ENCODE results near the gene ARMH3.
"Not testable (repeated sequence)": the region's sequence is repeated elsewhere in the genome, so short reads cannot be mapped to it uniquely, and the experiment has no call there.

Gene ARMH3

GRCh38 chr10:101986624-101986971 lies 69.4 kb downstream of the ARMH3 start:
- DNase-seq (ENCODE audit: low read depth, low spot score): no peak

DNA sequence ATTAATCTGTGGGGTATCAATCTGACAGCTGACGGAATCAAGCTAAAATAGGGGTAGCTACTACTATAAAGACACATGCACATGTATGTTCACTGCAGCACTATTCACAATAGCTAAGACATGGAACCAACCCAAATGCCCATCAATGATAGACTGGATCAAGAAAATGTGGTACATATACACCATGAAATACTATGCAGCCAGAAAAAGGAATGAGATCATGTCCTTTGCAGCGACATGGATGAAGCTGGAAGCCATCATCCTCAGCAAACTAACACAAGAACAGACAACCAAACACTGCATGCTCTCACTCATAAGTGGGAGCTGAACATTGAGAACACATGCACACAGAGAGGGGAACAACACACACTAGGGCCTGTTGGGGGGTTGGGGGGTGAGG lies 75.3 kb downstream of the ARMH3 start:
- not testable (repeated sequence) for DNase-seq (ENCODE audit: low read depth, low spot score)

- no peak for DNase-seq (ENCODE audit: low read depth, low spot score)
Observed at GRCh38 chr10:101974091-101974971, 81.6 kb downstream of the ARMH3 start.

DNA sequence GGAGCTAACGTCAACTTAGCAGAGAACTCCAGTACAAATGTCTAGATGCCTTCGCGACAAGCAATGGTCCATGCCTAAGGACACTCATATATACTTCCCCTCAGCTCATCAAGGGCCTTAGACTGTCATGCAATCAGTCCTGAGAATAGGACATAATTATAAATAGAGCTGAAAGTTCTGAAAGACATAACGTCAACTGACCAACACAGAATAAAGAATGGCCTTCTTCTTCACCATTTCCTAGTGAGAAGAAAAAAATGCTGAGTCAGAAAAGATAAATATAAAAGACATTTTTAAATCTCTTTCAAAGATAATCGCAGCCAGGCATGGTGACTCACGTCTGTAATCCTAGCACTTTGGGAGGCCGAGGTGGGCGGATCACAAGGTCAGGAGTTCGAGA lies 83.2 kb downstream of the ARMH3 start:
- DNase-seq (ENCODE audit: low read depth, low spot score): no peak

GRCh38 chr10:101969412-101969922 lies 86.5 kb downstream of the ARMH3 start:
- DNase-seq (ENCODE audit: low read depth, low spot score): no peak

- no peak for DNase-seq (ENCODE audit: low read depth, low spot score)
Observed at GRCh38 chr10:101968940-101969321, 87.0 kb downstream of the ARMH3 start.

GRCh38 chr10:101968286-101968939 lies 87.6 kb downstream of the ARMH3 start:
- DNase-seq (ENCODE audit: low read depth, low spot score): no peak

DNA sequence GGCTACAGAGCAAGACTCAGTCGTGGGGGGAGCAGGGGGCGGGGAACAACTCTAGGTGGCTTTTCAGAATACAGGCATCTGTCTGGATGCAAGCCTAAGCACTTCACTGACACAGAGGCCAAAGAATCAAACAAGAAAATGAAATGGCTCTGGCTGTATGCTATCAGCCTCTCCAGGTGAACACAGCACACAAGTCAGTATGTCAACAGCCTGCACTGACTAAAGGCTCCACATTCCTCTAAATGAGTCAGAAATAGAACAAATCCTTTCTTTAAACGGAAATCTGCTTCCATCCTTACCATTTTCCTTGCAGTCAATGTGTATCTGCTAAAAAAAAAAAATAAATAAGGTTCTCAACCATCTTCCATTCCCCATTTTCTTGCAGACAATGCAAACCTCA lies 88.3 kb downstream of the ARMH3 start:
- no peak for DNase-seq (ENCODE audit: low read depth, low spot score)

- DNase-seq (ENCODE audit: low read depth, low spot score): no peak
Observed at GRCh38 chr10:101967119-101967518, 88.9 kb downstream of the ARMH3 start.

GRCh38 chr10:101965075-101965765 lies 90.8 kb downstream of the ARMH3 start:
- DNase-seq (ENCODE audit: low read depth, low spot score): no peak

GRCh38 chr10:101961591-101962498 lies 94.1 kb downstream of the ARMH3 start:
- no peak for DNase-seq (ENCODE audit: low read depth, low spot score)

DNA sequence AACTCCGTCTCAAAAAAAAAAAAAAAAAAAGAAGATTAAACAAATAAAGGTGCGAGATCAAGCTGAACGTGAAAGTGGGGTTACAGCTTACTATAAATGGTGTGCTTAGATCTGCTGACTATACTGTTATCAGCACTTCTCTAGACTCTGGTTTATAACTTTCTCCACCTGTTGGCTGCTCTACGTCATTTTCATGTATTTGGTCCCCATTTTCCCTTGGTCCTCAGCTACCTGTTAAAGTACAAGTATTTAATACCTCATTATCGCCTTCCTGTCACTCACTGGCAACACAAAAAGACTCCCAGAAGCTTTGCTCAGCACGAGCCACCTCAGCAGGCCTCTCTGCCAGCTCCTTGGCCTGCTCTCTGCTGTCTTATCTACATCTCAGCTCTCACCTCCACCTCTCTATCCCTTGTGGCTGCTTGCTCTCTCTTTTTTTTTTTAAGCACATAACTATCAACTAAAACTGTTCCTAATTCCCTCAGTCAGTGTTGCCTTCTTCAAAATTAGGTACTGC lies 95.0 kb downstream of the ARMH3 start:
- no peak for DNase-seq (ENCODE audit: low read depth, low spot score)

DNA sequence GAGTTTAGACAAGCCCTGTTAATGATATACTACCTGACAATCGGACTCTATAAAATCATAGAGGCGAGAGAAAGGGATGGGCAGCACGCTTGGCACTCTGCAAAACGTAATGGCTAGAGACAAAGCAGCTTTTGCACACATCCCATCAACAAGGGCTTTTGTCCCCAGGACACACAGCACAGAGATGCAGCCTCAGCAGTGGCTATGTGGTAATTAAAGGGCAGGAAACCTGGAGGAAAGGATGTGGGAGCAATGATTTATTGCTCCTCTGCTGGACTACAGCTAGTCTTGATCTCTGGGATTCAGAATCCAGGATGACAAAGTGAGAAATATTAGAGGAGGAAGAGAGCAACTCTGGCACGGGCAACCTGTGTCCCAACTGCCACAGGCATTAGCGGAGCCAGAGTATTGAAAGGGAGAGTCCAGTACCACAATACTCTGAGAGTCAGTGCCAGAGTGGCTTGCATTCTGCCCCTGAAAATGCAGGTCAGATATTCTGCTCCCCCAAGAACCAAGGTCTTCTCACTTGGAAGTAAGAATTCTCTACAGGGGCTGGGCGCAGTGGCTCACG lies 96.5 kb downstream of the ARMH3 start:
- no peak for DNase-seq (ENCODE audit: low read depth, low spot score)

DNA sequence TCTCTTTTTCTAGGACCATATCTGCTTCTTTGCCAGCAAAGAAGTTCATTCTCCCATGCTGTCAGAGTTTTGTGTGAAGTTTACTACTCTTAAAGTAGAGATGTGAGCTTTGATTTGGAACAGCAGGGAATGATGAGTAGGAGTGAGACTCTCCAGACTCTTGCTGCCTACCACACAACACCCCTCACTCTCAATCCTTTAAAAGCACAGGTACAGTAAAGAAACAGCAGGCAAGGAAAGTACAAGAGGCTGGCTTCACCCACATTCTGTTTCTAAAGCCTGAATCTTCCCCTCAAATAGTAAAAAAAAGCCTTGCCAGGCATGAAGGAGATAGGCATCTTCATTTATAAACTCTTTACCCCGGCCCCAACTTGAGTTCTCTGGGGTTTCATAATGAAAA lies 97.3 kb downstream of the ARMH3 start:
- DNase-seq (ENCODE audit: low read depth, low spot score): no peak

DNA sequence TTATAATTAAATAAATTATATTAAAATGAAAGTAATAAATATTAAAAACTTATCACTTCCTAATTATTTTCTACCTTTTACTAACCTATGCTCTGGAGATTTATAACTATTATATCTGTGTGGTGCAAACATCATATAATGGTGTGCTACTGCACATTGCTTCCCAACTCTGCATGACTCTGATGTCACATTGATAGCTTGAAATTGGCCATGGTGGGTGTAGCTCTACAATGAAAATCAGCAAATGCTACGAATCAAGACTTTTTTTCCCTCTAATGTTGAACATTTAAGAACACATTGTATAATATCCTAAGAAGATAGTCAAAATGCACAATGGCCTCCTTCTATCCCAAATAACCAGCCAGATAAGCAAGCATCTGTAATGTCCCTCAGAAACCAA lies 99.1 kb downstream of the ARMH3 start:
- no peak for DNase-seq (ENCODE audit: low read depth, low spot score)

- DNase-seq (ENCODE audit: low read depth, low spot score): no peak
Observed at GRCh38 chr10:101956117-101956516, 99.9 kb downstream of the ARMH3 start.

DNA sequence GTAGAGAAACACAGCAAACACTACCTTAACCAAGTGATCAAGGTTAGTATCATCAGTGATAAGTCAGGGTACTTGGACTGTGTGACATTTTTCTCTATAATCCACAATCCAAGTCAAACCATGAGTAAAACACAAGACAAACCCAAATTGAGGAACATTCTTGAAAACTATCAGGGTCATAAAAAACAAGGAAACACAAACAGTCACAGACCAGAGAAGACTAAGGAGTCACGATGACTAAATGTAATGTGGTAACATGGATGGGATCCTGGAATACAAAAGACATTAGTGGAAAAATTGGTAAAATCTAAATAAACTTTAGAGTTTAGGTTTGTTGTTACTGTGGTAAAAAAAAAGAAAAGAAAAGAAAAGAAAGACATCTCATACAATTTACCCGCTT lies 103.8 kb downstream of the ARMH3 start:
- no peak for DNase-seq (ENCODE audit: low read depth, low spot score)

DNA sequence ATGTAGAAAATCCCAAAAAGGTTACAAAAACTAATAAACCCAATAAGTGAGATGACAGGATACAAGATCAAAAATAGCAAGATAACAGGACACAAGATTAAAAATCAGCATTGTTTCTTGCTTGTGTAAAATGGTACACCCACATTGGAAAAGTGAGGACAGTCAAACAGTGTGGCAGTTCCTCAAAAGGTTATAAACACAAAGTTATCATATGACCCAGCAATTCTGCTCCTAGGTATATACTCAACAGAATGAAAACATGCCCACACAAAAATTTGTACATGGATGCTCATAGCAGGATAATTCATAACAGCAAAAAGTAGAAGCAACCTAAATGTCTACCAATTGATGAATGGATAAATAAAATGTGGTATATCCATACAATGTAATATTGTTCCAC lies 105.8 kb downstream of the ARMH3 start:
- no peak for DNase-seq (ENCODE audit: low read depth, low spot score)

GRCh38 chr10:101941871-101942270 lies 114.1 kb downstream of the ARMH3 start:
- DNase-seq (ENCODE audit: low read depth, low spot score): no peak

DNA sequence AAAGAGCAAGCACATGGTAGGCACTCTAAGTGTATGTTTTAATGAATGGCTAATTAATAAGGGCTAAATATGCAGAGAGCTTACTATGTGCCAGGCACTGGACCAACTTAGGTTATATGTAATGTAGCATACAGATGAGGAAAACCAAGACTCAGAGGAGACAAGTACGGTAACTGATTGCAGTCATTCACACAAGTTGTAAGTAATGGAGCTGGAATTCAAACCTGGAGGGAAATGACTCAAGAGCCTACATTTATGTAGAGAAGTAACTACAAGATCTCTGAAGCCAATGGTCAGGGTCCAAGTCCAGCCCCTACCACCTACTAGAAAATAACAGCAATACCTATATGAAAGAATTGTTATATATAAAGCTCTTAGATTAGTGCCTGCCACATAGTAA lies 115.1 kb downstream of the ARMH3 start:
- no peak for DNase-seq (ENCODE audit: low read depth, low spot score)

- DNase-seq (ENCODE audit: low read depth, low spot score): no peak
Observed at GRCh38 chr10:101939729-101940128, 116.2 kb downstream of the ARMH3 start.
